Erythroblast (primary cell): ENCODE results near the gene SZRD1.

ENCODE experiments used
- GATA1 ChIP-seq: IDR thresholded peaks from 2 replicates; pipeline ENCODE4 v1.6.1; 2011; ENCODE audit warnings: low read depth, mild to moderate bottlenecking, control low read depth, low read length, moderate library complexity
- POLR2A ChIP-seq: IDR thresholded peaks from 2 replicates; pipeline ENCODE4 v1.6.1; 2011; ENCODE audit warnings: mild to moderate bottlenecking, low read length

- TF ChIP-seq POLR2A (no peak), GATA1 (no peak)
These were observed at the start of gene SZRD1 for GRCh38 chr1:16366722-16367257.
